GM23338 (cell line): Measurements from ENCODE around the gene HYAL1. TPM values are rescaled to one million over a fixed set of nuclear protein-coding genes. Genes with fewer than 3 reads are reported as not detected.

Source experiments
- ATAC-seq: fragments of 200-7000 bp; cut with Tn5 transposase; 3 replicates; pipeline ENCODE4 v1.9.1; 2020
- DNase-seq: peaks from one replicate; pipeline ENCODE4 v3.0.0-alpha.2; 2015; ENCODE audit warnings: low spot score
- H2AFZ ChIP-seq: fragments of 200-600 bp; sonication (generic); 2 replicates; pipeline ENCODE4 v1.8.0; 2016; ENCODE audit warnings: antibody characterized with exemption, mild to moderate bottlenecking, moderate library complexity
- H3F3A ChIP-seq: fragments of 200-600 bp; sonication (generic); replicated peaks from 2 replicates; pipeline ENCODE4 v1.8.0; 2017; ENCODE audit warnings: antibody characterized with exemption, mixed run types, low read depth
- H3K27ac ChIP-seq: fragments of 200-600 bp; sonication (generic); 2 replicates; pipeline ENCODE4 v1.6.1; 2016; ENCODE audit warnings: low read depth
- H3K27me3 ChIP-seq: fragments of 200-600 bp; sonication (generic); 2 replicates; pipeline ENCODE4 v1.8.0; 2016; ENCODE audit warnings: mild to moderate bottlenecking, mixed run types, moderate library complexity; ENCODE audit not compliant: insufficient read depth
- H3K36me3 ChIP-seq: fragments of 200-600 bp; sonication (generic); 2 replicates; pipeline ENCODE4 v1.8.0; 2016; ENCODE audit warnings: mild to moderate bottlenecking; ENCODE audit not compliant: insufficient read depth
- H3K4me1 ChIP-seq: fragments of 200-600 bp; sonication (generic); 2 replicates; pipeline ENCODE4 v1.8.0; 2016; ENCODE audit warnings: mild to moderate bottlenecking, moderate library complexity; ENCODE audit not compliant: insufficient read depth
- H3K4me2 ChIP-seq: fragments of 200-600 bp; sonication (generic); 2 replicates; pipeline ENCODE4 v1.7.1; 2017; ENCODE audit warnings: mixed run types
- H3K4me3 ChIP-seq: fragments of 200-600 bp; sonication (generic); 2 replicates; pipeline ENCODE4 v1.6.1; 2016; ENCODE audit warnings: mixed run types
- H3K79me2 ChIP-seq: fragments of 200-600 bp; sonication (generic); replicated peaks from 2 replicates; pipeline ENCODE4 v1.8.0; 2017; ENCODE audit warnings: mild to moderate bottlenecking; ENCODE audit not compliant: insufficient read depth
- H3K9me2 ChIP-seq: fragments of 200-600 bp; sonication (generic); 2 replicates; pipeline ENCODE4 v1.8.0; 2017; ENCODE audit not compliant: insufficient read depth
- H4K20me1 ChIP-seq: fragments of 200-600 bp; sonication (generic); replicated peaks from 2 replicates; pipeline ENCODE4 v1.8.0; 2017; ENCODE audit warnings: mild to moderate bottlenecking; ENCODE audit not compliant: insufficient read depth
- H3K27ac Mint-ChIP-seq: 2 replicates; pipeline ENCODE4 v1.8.0; 2020; ENCODE audit warnings: inconsistent platforms, mild to moderate bottlenecking, moderate library complexity, mixed read lengths
- H3K27me3 Mint-ChIP-seq: 3 replicates; pipeline ENCODE4 v1.8.0; 2022; ENCODE audit warnings: low read depth, mild to moderate bottlenecking, moderate library complexity, mixed read lengths, inconsistent platforms; ENCODE audit not compliant: insufficient read depth, poor library complexity
- H3K36me3 Mint-ChIP-seq: 3 replicates; pipeline ENCODE4 v1.8.0; 2021; ENCODE audit warnings: low read depth, mild to moderate bottlenecking, inconsistent platforms, moderate library complexity, mixed read lengths
- H3K4me1 Mint-ChIP-seq: 3 replicates; pipeline ENCODE4 v1.8.0; 2020; ENCODE audit warnings: mild to moderate bottlenecking, inconsistent platforms, mixed read lengths
- H3K4me3 Mint-ChIP-seq: 3 replicates; pipeline ENCODE4 v1.8.0; 2021; ENCODE audit warnings: moderate library complexity, mild to moderate bottlenecking, inconsistent platforms, mixed read lengths
- H3K9me3 Mint-ChIP-seq: 3 replicates; pipeline ENCODE4 v1.8.0; 2020; ENCODE audit warnings: moderate library complexity, mild to moderate bottlenecking, inconsistent platforms, mixed read lengths
- CREB1 ChIP-seq: fragments of 250-450 bp; sonication (Bioruptor Pico); IDR thresholded peaks from 2 replicates; pipeline ENCODE4 v1.5.0; 2020; ENCODE audit warnings: low read depth, mild to moderate bottlenecking, moderate library complexity
- CTCF ChIP-seq, 2 experiments: fragments of 200-600 bp in 1 of 2; sonication (generic) in 1 of 2; conservative IDR thresholded peaks; 2 replicates each; pipeline versions ENCODE4 v1.5.1 to v1.6.1; 2016 to 2017; ENCODE audit warnings: antibody characterized with exemption in 2 of 2, low read depth in 2 of 2, mild to moderate bottlenecking in 2 of 2, moderate library complexity in 1 of 2
- ETS1 ChIP-seq: IDR thresholded peaks from 2 replicates; pipeline ENCODE4 v1.6.1; 2016; ENCODE audit warnings: antibody characterized with exemption
- EZH2phosphoT487 ChIP-seq: fragments of 200-600 bp; sonication (generic); IDR thresholded peaks from one replicate; pipeline ENCODE4 v1.8.1; 2018; ENCODE audit warnings: antibody characterized with exemption; ENCODE audit not compliant: unreplicated experiment
- POLR2AphosphoS5 ChIP-seq: IDR thresholded peaks from 2 replicates; pipeline ENCODE4 v1.6.1; 2016; ENCODE audit warnings: antibody characterized with exemption, low read depth
- REST ChIP-seq: IDR thresholded peaks from one replicate; pipeline ENCODE4 v1.6.1; 2018; ENCODE audit warnings: antibody characterized with exemption; ENCODE audit not compliant: unreplicated experiment
- polyA plus RNA-seq: library from polyadenylated mRNA; unstranded; fragments of >200 nt; fragmentation: Nextera tagmentation; extraction: Ambion mirVana; gene quantifications from 2 replicates; pipeline ENCODE4 v1.2.1, GENCODE V29; 2016
- total RNA-seq: library from RNA; depleted of rRNA; stranded (reverse); fragments of >200 nt; shearing (Covaris generic); gene quantifications from 2 replicates; pipeline ENCODE4 v1.2.3, GENCODE V29; 2014

HYAL1 gene
- total and polyA plus RNA-seq, 2 experiments from 2014 or later, result 2.1 to 5.0 TPM

- Mint-ChIP-seq H3K27ac (peak overlapping the region; percentile 95), H3K9me3 (peaks cover 3% of the 10 kb centered on the region; the same call in 1 of the 3 replicates), H3K27me3 (peaks cover 51% of the 10 kb centered on the region), H3K4me1 (peaks cover 34% of the 10 kb centered on the region), H3K36me3 (peaks cover under 1% of the 10 kb centered on the region; the same call in 1 of the 3 replicates), H3K4me3 (peak overlapping the region; percentile 90)
- Histone ChIP-seq H2AFZ (peak overlapping the region; percentile 91; the same call in 1 of the 2 replicates), H3K36me3 (no peaks in the 10 kb centered on the region), H4K20me1 (peaks cover 17% of the 10 kb centered on the region), H3K4me2 (peak overlapping the region; percentile 90), H3K27ac (peak overlapping the region; percentile 87), H3K9me2 (no peaks in the 10 kb centered on the region), H3K4me1 (peaks cover 24% of the 10 kb centered on the region), H3K79me2 (peaks cover 36% of the 10 kb centered on the region), H3F3A (peaks cover 38% of the 10 kb centered on the region), H3K27me3 (peaks cover 42% of the 10 kb centered on the region), H3K4me3 (peak overlapping the region; percentile 97)
- DNase-seq (peak; percentile 99), ATAC-seq (peak; percentile 75)
- TF ChIP-seq CREB1 (CRISPR knock-in tag) (peak; percentile 56), ETS1 (0 out of 2 replicates have a peak, but pooled peaks have one; percentile 11), POLR2AphosphoS5 (peak; percentile 93), CTCF (conservative IDR thresholded peaks at IDR 0.05; ENCODE audit: low read depth in 2 of 2) (no peak)
Measured at GRCh38 chr3:50337175-50337861, 33.9 kb upstream of the HYAL1 start.

- H3K27me3 Mint-ChIP-seq, result peaks cover 44% of the 10 kb centered on the region
- peak overlapping the region; percentile 65 for H3K27ac Mint-ChIP-seq
- TF ChIP-seq CTCF (conservative IDR thresholded peaks at IDR 0.05; ENCODE audit: low read depth in 2 of 2) (0 out of 4 replicates have a peak, but pooled peaks of 1 of the 2 experiments have one; percentile 10), EZH2phosphoT487 (no peak), REST (no peak)
Measured at GRCh38 chr3:50336452-50337174, 33.2 kb upstream of the HYAL1 start.

More at GRCh38 chr3:50336452-50337174, 33.2 kb upstream of the HYAL1 start:
- Histone ChIP-seq H3K4me1 (peaks cover 24% of the 10 kb centered on the region), H3K4me3 (peak overlapping the region; percentile 97), H3K36me3 (0 out of 2 replicates have a peak, but pooled peaks cover 4% of the 10 kb centered on the region), H3K9me2 (no peaks in the 10 kb centered on the region), H3K4me2 (peak overlapping the region; percentile 90), H3K27ac (peak overlapping the region; percentile 87), H3K27me3 (peaks cover 36% of the 10 kb centered on the region), H3K79me2 (peaks cover 36% of the 10 kb centered on the region), H3F3A (peaks cover 37% of the 10 kb centered on the region), H4K20me1 (peaks cover 17% of the 10 kb centered on the region), H2AFZ (peak overlapping the region; percentile 91; the same call in 1 of the 2 replicates)
- H3K36me3 Mint-ChIP-seq, result peaks cover 6% of the 10 kb centered on the region
- peak overlapping the region; percentile 90 for H3K4me3 Mint-ChIP-seq
- peaks cover 34% of the 10 kb centered on the region for H3K4me1 Mint-ChIP-seq
- H3K9me3 Mint-ChIP-seq, result peaks cover 3% of the 10 kb centered on the region; the same call in 1 of the 3 replicates
- ATAC-seq (peak; percentile 4), DNase-seq (peak; percentile 41)
